ENCODE results near the gene PBX3. TPM values are rescaled to one million over a fixed set of nuclear protein-coding genes. Genes with fewer than 3 reads are reported as not detected.
A peak's percentile ranks its signal among the peaks of the same experiment; 100 is the strongest.

Gene PBX3
- total and polyA plus RNA-seq, 7 donors = 4.2 to 12.7 (median 6.6) TPM

GRCh38 chr9:125825762-125826161 lies 78.6 kb downstream of the PBX3 start:
- 83 to 86% (median 85%) methylated on average over 3 of the region's 3 CpGs for WGBS, 3 donors
- ATAC-seq = no peak
- intact Hi-C loops (cut with DNase I) = no loop called here

GRCh38 chr9:125826850-125827249 lies 79.7 kb downstream of the PBX3 start:
- peaks cover 2% of the 10 kb centered on the region for H3K4me1 ChIP-seq
- ATAC-seq = no peak
- H3K36me3 ChIP-seq (ENCODE audit: insufficient read depth in 1 of 2, low read depth in 1 of 2) = no peaks in the 10 kb centered on the region
- no peak overlapping the region for H3K4me3 ChIP-seq
- WGBS, 3 donors = 59 to 95% (median 79%) methylated on average over 1 of the region's 1 CpG
- DNase-seq = no peak
- H3K27me3 ChIP-seq (ENCODE audit: insufficient read depth in 3 of 3, low read length in 2 of 3) = no peaks in the 10 kb centered on the region
- H3K9me3 ChIP-seq = no peaks in the 10 kb centered on the region
- intact Hi-C loops (cut with DNase I) = no loop called here
- H3K27ac ChIP-seq = no peak overlapping the region
- TF ChIP-seq CTCF (IDR thresholded peaks at IDR 0.05) = no peak

More at GRCh38 chr9:125825762-125826161, 78.6 kb downstream of the PBX3 start:
- TF ChIP-seq CTCF (IDR thresholded peaks at IDR 0.05) = no peak
- H3K4me1 ChIP-seq = peaks cover 5% of the 10 kb centered on the region
- no peaks in the 10 kb centered on the region for H3K27me3 ChIP-seq (ENCODE audit: insufficient read depth in 3 of 3, low read length in 2 of 3)
- no peak overlapping the region for H3K4me3 ChIP-seq
- H3K36me3 ChIP-seq (ENCODE audit: insufficient read depth in 1 of 2, low read depth in 1 of 2) = no peaks in the 10 kb centered on the region
- H3K9me3 ChIP-seq = no peaks in the 10 kb centered on the region
- H3K27ac ChIP-seq = no peak overlapping the region
- DNase-seq = no peak

- intact Hi-C loops (cut with DNase I) = no loop called here
- H3K27me3 ChIP-seq (ENCODE audit: insufficient read depth in 3 of 3, low read length in 2 of 3) = no peaks in the 10 kb centered on the region
- no peaks in the 10 kb centered on the region for H3K9me3 ChIP-seq
- H3K4me3 ChIP-seq = peak overlapping the region; percentile 43
- 49 to 56% (median 52%) methylated on average over 7 of the region's 7 CpGs for WGBS, 3 donors
- H3K36me3 ChIP-seq (ENCODE audit: insufficient read depth in 1 of 2, low read depth in 1 of 2) = no peaks in the 10 kb centered on the region
- no peaks in the 10 kb centered on the region for H3K4me1 ChIP-seq
- no peak for ATAC-seq
- no peak overlapping the region for H3K27ac ChIP-seq
- no peak for DNase-seq
- TF ChIP-seq CTCF (IDR thresholded peaks at IDR 0.05) = no peak
These were observed 82.6 kb downstream of the PBX3 start for GRCh38 chr9:125829743-125830142.

GRCh38 chr9:125831054-125831453 lies 83.9 kb downstream of the PBX3 start:
- WGBS, 3 donors = 86 to 96% (median 88%) methylated on average over 2 of the region's 2 CpGs
- Histone ChIP-seq H3K9me3 (no peaks in the 10 kb centered on the region), H3K36me3 (ENCODE audit: insufficient read depth in 1 of 2, low read depth in 1 of 2) (no peaks in the 10 kb centered on the region), H3K27ac (no peak overlapping the region), H3K4me1 (no peaks in the 10 kb centered on the region), H3K4me3 (no peak overlapping the region), H3K27me3 (ENCODE audit: insufficient read depth in 3 of 3, low read length in 2 of 3) (no peaks in the 10 kb centered on the region)
- DNase-seq (no peak), ATAC-seq (no peak)
- no peak for TF ChIP-seq CTCF (IDR thresholded peaks at IDR 0.05)
- intact Hi-C loops (cut with DNase I) = no loop called here

GRCh38 chr9:125831616-125832015 lies 84.4 kb downstream of the PBX3 start:
- Histone ChIP-seq H3K9me3 (no peaks in the 10 kb centered on the region), H3K27me3 (ENCODE audit: insufficient read depth in 3 of 3, low read length in 2 of 3) (no peaks in the 10 kb centered on the region), H3K27ac (no peak overlapping the region), H3K36me3 (ENCODE audit: insufficient read depth in 1 of 2, low read depth in 1 of 2) (no peaks in the 10 kb centered on the region), H3K4me3 (no peak overlapping the region), H3K4me1 (no peaks in the 10 kb centered on the region)
- 79 to 94% (median 91%) methylated on average over 1 of the region's 1 CpG for WGBS, 3 donors
- intact Hi-C loops (cut with DNase I) = no loop called here
- no peak for TF ChIP-seq CTCF (IDR thresholded peaks at IDR 0.05)
- DNase-seq (no peak), ATAC-seq (no peak)

Data from psoas muscle (tissue), 8 donors.